Fibroblast of gingiva (primary cell): ENCODE results near the gene SF1.

Experiments
- DNase-seq: peaks from one replicate; pipeline ENCODE4 v3.0.0-alpha.2; 2011; ENCODE audit warnings: low read depth

Gene SF1

DNA sequence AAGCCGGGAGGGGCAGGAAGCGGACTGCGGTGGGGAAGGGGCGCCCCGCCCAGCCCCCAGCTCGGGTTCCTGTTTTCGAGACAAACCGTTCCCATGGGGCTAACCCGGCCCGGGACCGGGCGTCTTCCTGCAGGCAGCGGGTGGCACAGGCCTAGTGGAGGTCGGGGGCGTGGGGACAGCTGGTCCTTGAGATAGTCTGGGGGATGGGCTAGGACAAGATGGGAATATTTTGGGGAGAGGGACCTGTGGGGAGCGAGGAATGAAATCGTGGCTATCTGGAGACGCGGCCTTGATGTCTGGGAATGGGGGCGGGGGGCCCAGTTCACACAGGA, 33.2 kb downstream of the SF1 start:
- no peak for DNase-seq

DNA sequence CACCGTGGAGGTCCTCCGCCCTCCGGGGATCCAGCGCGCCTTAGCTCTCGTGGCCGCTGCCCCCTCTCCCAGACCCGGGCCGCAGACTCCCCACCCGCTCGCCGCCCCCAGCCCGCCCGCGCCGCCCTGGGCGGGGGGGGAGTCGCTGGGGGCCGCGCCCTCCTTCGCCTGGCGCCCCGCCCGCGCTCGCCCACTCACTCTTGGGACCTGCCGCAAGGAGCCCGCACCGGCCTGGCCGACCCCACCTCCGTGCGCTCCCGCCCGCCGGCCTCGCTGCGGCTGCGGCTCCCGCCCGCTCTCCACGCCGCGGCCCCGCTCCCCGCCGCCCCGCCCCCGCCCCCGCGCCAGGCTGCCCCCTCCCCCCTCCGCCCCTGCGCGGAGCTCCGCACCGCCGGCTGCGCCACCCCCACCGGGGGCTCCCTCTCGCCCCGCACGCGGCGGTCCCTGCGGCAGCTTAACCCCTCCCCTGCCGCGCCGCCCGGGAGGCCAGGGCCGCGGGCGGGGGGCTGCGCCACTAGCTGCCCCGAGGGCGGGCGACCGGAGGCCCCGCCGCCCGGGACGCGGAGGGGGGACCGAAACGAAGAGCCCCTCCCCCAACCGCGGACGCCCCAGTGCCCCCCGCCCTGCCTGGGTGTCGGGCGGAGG, 33.7 kb downstream of the SF1 start:
- DNase-seq: no peak

DNA sequence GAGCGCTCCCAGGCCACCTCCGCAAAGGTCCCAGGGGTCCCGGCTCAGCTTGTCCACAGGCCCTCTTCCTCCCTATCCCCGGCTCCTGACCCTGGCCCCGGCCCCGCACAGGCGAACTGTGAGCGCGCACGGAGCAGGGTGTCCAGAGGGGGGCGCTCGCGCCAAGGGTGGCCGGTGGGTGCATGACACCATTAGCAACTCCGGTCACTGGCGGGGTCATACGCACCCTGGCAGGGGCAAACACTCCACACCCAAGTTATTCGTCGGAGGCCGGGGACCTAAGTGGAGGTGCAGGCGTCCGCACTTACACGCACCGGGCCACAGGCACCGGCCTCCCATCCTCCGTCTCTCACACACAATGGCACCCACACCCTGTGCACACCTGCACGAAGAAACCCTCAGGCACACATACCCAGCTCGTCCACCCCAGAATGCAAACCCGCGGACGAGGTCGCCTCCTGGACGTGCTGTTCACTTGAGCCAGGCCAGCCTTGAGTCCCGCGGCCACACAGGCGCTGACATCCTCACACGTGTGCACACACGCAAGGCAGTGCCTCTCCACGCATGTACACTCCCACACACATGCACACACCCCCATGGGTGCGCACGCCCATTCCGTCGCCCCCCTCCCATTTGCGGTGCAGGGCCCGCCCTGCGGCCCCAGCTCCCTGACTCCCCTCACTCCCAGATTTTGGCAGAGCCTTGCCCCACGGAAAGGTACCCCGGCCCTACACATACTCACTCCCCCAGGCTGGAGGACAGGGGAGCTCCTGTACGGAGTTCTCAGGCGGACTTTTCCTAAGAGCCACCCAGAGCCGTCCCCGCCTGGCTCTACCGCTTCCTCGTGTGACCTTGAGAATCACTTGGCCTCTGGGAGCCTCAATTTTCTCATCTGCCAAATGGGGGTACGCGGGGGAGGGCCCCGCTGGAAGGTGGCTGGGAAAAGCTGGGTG, 34.5 kb downstream of the SF1 start, which contains the start of gene RASGRP2:
RASGRP2 (minus strand) TSS at position 552 of the 953 bp plus-strand sequence. CDS start 1,276 bp downstream, outside the sequence.
- peak; percentile 42 for DNase-seq

DNA sequence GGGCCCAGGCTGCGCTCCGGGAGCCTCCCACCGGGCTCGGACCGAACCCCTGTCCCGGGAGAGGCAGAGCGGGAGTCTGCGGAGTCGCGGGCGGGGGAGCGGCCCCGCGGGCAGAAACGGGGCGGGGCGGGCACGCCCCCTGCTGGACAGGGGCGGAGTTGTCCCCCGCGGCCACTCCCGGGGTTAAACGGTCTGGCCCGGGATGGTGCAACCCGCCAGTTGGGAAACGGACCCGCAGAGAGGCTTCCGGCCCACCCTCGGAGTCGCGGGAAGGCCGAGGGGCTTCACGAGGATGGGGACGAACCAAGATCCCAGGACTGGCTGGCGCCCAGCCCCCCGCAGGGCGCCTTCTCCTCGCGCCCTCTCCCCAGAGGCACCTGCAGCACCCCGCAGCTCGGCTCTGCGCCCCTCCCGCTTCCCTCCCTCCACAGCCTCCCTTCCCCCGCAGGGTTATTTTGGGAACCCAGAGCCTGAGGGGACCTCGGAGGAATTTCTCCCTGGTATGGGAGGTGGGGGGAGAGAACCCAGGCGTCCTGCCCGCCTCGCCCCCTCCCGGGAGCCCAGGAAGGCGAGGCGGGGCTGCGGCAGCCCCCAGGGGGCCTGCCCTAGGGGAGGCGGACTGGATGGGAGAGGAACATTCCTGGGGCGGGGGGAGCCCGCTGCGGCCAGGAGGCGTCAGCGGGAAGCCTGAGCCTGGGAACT, 35.3 kb downstream of the SF1 start:
- DNase-seq: peak; percentile 60

DNA sequence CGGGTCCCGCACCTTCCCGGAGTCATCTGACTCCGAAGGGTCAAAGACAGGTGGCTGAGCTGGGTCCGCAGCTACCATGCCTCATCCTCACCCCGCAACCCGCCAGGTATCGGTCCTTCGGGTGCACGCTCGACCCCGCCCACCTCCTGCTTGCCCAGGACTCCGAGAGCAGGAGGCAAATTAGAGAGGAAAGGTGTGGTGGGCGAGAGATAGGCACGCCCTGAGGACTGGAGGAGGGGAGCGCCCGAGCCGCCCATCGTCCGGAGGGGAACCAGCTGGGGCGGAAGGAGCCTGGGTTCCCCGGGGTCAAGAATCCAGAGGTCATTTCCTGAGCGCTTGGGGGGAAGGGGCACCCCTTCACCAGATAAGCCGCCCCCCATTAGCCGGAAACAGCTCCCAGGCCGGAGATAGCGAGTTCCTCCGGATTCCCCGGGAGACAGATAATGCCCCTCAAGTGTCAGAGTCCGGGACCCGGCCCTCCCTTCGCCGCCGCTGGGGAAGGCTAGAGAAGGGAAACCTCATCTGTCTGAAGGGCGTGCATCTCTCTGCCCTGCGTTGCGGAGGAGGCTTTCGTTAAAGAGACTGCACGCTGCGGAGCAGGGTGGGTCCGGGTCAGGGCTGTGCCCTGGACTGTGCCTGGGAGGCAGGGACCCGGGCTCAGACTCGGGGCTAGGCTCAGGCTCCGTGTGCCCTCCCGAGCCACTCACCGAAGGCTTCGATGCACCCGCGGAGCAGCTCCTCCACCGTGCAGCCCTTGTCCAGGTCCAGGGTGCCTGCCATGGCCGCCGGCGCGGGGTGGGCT, 36.1 kb downstream of the SF1 start:
- no peak for DNase-seq

DNA sequence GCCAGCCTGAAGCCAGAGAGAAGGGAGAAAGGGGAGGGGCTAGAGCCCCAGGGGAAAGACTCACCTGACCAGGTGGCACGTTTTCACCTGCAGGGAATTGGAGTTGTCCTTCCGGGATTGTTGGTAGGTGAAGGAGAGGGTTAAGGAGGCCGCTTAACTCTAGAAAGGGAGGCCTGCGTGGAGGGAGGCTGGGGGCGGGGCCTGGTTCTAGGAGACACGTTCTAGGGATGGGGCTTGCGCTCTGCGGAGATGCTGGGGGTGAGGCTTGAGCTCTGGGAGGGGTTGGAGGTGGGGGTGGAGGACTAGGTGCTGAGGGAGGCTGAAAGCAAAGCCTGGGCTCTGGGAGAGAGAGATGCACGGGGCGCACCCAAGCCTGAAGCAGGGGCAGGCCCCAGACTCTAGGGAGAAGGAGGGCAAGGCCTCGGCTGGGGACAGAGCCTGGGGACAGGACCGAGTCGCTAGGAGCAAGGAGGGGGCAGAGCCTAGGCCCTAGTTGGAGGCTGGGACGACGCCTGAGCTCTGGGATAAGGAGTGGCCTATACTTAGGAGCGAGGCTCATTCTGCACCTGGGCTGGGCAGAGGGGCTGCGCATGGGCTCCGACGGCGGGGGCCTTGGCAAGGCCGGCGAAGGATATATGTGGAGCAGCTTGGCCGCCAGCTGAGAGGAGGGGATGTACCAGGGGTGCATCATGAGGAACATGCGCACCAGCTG, 36.8 kb downstream of the SF1 start:
- no peak for DNase-seq

DNA sequence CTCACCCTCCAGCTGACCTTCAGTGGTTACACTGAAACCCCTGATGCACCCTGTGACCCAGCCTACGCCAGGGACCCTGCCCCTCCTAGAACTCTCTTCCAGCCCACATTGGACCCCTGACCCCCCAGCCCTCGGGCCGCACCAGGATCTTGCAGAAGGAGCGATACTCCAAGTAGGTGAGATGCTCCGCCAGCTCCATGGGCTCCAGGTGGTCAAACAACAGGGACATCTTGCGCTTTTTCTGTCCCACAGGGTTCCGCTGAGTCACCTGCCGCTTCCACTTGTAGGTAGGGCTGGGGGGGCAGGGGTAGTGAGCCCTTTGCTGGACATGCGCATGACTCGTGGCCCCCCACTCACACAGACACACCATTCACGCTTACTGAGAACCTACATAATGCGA, 38.5 kb downstream of the SF1 start:
- DNase-seq: no peak

DNA sequence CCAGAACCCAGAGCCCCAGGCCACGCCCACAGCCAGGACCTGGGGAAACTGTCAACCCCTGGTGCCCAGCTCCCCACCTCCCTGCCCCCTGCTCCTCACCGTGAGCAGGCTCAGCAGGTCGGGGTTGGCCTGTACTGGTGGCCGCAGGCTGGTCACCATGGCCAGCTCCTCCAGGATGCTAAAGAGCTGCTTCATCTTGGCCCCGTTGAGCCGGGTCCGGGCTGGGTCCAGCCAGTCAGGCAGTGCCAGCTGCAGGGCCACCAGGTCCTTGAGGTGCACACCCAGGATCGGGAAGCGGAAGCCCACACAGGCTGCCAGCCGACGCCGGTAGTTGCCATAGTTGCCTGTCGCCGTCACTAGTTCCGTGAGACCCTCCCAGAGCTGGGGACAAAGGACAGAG, 41.7 kb downstream of the SF1 start:
- no peak for DNase-seq

DNA sequence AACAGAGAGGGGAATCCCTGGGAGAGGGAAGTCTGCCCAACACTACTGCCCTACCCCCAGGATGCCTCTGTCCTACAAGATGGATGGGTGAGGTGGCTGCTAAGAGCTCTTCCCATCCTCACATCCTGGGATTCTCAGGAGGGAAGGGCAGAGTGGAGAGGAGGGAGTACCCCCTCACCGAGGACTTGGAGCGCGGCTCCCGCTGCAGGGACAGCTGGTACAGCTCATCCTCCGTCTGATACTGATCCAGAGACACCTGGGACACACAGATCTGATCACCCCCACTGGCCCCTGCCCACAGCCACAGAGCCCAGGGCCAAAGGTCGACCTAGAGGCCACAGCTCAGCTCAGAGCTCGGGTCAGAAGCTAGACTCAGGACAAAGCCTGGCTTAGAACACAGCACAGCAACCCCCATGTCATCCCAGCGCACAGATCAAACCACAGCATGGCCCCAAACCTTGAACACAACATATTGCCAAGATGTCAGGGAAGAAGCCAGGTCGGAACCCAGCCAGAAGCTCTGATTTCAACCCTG, 42.5 kb downstream of the SF1 start:
- no peak for DNase-seq

DNA sequence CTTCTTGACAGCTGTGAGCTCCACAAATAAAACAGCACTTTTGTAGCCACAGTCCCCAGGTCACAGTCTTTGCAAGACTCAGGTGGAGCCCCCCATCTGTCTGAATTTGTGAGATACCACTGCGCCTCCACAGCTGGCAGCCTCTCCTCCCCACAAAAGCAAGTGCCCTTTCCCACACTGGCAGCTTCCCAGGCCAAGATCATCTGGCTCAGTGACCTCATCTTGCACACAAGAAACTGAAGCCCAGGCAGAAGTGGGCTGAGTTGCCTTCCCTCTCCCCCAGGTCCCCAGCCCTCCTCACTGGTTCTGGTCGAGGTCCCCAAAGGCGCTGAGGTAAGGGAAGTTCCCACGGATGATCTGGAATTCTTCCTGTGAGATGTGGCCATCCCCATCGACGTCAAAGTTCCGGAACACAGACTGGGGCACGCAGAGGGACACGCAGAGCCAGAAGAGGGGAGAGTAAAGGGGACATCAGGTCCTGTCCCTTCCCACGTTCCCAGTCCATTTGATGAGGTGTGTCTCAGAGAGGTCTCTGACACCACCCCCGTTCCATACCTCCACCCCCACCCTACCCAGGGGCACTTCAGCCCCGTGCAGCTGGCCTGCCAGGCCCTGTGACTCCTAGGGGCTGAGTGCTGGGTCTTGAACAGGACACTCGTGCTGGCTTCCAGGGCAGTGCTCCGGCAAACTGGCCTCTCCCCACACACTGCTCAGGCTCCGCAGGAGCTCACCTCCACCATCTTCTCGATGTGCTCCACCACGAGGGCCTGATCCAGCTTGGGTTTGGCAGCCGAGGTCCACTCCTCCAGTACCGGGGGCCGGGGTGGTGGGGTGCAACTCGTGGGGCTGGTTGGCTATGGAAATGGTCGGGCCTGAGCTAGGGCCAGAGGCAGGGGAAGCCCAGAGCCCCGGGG, 43.3 kb downstream of the SF1 start:
- DNase-seq: no peak

DNA sequence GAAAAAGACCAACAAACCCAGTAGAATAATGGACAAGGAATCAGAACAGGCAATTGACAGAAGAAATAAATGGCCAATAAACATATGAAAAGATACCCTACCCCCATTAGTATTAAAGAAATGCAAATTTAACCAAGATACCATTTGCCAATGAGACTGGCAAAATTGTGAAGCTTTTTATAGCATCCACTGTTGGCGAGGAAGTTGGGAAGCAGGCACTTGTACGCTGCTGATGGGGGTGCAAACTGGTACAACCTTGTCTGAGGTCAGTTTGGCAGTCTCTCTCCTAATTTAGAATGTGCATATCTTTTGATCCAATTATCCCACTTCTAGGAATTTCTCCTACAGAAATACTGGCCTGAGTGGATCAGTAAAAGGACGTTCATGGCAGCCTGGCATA, 46.7 kb downstream of the SF1 start:
- no peak for DNase-seq

DNA sequence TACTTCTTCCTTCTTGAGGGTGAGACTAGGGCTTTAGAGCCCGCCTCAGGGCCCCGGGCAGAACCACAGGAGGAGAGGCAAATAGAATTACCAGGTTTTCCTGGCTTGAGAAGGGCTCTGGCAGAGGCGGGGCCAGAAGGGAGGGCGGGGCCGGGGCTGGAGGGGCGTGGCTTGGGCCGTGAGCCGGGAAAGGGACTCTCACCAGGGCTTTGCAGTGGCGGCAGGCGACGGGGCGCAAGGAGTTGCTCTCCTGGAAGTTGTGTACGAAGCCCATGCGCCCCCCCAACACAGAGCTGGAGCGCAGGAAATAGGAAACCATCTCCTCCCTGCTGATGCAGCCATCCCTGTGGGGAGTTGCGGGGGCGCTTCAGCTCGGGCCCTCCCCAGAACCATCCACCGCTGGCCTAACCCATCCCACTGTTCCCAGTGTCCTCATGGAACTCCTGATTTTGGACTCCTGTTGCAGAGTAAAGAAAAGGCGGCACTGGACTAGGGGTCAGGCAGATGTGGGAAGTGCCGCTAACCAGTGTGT, 48.4 kb downstream of the SF1 start:
- no peak for DNase-seq

DNA sequence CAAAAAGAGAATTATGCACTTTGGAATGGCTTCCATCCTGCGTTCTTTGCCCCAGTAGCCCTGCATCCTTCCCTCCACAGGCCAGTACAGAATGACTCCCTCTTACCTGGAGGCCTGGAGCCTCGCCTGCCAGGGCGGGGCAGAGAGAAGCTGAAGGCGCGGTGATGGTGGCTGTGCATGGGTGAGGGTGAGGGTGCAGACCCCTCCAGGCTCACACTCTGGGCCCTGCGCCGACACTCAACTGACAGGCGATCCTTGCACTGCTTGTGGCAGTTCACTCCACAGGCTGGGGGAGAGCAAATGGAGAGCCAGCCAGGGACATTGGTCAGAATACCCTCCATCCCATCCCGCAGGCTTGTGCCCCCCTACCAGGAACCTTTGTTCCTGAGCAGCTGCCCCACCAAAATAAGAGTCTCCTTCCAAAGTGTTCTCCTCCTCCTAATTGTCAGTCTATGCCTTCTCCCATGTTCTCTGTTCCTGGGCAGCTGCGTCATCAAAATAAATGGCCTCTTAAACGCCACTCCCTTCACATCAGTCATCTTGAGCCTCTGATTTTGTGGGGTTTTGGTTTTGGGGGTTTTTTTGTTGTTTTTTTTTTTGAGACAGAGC, 49.5 kb downstream of the SF1 start:
- DNase-seq: no peak

DNA sequence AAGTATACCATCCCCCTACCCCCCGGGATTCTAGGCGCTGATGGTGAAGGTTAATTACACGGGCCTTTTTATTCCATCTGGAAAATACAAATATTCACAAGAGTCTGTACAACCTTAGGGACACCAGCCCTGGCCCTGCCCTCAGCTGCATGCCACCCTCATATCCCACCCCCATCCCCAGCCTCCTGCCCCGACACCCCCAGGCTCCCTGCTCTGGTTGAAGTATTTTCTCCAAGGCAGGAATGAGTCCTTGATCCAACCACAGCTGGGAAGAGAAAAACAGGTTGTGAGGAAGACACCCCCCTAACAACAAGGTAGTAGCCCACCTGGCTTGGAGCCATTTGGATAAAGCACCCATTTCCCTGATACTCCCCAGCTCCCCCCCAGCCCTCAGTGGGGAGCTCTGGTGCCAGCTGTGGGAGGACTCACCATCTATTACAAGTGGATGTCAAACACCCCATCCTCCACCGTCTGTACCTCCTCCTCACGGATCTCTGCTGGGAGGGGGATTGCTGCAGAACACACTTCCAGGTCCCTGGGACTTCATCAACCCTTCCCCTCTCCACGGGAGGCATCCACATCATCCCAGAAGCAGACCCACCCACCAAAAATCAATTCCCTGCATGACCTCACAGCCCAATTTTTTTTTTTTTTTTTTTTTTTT, 51.3 kb downstream of the SF1 start:
- DNase-seq: no peak

DNA sequence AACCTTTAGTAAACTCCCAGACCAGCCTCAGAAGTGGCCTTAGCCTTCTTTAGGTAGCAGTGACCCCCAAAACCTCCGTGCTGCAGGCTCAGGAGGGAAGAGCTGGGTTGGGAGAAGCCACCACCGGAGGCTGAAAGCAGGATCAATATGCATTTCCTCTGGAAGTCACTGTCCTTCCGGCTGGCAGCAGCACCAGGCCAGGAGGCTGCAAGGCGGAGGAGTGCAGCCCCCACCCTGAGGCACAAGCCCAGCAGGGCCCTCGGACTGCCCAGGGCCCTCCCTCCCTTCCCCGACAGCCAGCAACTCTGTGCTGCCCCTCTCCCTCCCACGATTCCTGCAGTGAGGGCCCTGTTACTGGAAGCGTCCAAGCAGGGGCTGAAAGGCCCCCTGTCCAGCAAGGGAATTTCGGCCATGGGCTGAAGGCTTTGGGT, 52.1 kb downstream of the SF1 start:
- no peak for DNase-seq

DNA sequence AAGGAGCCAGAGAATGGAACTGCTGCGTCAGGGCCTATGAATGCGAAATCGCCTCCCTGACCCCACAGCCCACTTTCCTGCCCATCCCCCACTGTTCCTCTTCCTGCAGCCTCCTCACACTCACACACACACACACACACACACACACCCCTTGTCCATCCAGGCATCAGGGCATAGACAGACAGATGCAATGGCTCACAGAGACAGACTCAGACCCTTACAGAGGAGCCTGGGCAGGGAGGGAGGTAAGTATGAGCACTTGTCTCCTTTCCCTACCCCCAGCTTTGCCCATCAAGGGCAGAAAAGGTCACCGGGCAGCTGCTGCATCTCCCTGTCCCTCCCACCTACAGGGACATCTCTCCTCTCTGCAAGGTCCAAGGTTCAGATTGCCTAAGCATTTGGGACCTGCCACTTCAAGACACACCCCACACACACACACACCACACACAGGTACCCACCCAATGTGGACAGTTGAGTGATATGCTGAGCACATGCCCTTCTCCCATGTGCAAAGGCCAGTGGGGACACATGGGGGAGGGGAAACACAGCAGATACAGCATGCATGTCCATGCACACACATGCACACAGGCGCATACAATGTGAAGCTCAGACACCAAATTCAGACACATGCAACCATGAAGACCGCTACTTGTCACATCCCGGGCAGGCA, 53.3 kb downstream of the SF1 start:
- DNase-seq: no peak

DNA sequence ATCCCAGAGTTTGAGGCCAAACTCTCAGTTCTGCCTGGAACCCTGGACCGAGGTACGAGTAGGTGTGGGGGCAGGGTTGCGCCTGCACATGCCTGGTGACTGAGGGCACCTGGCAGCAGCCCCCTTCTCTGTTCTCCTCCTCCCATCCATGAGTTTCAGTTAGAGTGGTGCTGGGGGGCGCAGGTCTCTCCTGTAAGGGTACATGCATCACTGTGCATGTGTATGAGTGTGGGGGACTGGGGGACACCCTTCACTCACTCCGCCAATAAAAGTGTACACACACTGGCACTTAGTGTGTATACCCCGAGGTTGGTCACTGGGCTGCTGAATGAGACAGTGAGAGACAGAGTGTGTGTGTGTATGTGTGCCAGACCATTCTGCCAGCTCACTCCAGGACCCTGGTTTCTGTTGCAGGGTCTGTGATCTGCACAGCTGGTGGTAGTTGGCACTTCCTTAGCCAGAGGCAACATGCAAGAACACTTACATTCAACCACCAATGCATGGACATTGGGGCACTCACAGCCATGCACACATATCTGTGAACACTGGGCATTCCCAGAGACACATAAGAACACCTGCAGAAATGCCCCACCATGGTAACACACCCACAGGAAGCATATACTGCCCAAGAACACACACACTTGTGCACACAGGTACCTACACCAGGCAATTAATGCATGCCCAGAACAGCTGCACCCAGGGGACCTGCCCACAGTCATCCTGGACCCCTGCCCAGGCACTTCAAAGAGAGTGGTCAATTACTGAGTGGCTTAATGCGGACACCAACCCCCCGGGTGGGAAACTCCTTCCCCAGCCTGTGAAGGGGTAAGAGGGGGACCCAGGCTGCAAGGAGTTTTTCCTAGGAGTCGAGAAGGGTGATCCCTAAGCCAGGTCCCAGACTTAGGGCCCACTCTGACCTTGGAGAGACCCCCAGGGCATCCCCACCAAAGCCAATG, 54.2 kb downstream of the SF1 start:
- no peak for DNase-seq
